GM12875 (cell line): ENCODE measurements around the gene ZNF579.
"Not testable (repeated sequence)": the region's sequence is repeated elsewhere in the genome, so short reads cannot be mapped to it uniquely, and the experiment has no call there.

Experiments used
- H3K4me3 ChIP-seq: one replicate; pipeline ENCODE4 v1.5.1; 2011; ENCODE audit warnings: low read depth, low read length, control low read depth
- TF ChIP-seq, protein P1 (sequence below): IDR thresholded peaks from 2 replicates; pipeline ENCODE4 v1.5.1; 2011; ENCODE audit warnings: low read depth, mild to moderate bottlenecking, control low read depth, inconsistent platforms, low read length, moderate library complexity, borderline replicate concordance; ENCODE audit not compliant: insufficient read depth

The ZNF579 gene

DNA sequence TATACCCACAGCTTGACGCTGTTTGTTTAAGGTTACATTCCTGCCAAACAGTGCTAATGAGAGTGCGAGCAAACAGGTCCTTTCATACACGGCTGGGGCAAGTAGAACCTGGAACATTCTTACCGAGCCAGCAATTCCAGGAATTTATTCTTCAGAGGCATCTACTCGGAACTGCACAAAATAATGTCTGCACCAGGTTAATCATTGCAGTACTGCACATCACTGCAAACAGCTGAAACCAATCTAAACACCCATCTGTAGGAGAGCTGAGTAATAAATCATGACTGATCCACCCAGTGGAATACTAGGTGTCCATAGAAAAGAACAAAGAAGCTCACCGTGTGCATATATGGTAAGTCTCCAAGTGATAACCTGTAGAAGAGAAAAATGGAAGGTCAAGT is 1.2 kb upstream of the ZNF579 start:
- TF ChIP-seq, protein P1, sequence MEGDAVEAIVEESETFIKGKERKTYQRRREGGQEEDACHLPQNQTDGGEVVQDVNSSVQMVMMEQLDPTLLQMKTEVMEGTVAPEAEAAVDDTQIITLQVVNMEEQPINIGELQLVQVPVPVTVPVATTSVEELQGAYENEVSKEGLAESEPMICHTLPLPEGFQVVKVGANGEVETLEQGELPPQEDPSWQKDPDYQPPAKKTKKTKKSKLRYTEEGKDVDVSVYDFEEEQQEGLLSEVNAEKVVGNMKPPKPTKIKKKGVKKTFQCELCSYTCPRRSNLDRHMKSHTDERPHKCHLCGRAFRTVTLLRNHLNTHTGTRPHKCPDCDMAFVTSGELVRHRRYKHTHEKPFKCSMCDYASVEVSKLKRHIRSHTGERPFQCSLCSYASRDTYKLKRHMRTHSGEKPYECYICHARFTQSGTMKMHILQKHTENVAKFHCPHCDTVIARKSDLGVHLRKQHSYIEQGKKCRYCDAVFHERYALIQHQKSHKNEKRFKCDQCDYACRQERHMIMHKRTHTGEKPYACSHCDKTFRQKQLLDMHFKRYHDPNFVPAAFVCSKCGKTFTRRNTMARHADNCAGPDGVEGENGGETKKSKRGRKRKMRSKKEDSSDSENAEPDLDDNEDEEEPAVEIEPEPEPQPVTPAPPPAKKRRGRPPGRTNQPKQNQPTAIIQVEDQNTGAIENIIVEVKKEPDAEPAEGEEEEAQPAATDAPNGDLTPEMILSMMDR: no peak
- H3K4me3 ChIP-seq: no peak overlapping the region

DNA sequence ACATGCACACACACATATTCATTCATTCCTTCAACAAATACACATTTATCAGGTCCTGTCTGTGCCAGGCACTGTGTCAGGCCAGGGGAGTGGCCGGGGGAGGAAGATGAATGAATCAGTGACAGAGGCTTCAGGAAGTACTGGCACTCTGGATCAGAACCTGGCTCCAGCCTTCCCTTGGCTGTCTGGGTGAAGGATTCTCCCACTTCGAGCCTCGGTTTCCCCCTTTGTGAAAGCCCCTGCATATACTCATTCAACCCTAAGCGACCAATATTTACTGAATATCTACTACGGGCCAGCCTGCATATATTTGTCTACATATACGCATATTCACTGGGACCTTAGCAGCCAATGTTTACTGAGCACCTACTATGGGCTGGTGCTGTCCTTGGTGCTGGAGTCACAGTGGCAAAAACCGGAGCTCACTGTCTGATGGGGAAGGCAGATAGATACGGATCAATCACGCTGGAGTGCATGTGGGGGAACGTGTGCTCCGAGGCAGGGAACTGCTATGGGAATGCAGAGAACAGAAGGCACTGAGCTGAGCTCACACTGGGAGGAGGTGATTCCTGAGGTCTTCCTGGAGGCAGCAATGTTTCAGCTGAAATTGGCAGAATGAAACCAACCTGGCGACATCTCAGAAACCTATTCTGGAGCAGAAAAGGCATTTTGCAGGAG is 636 bp upstream of the ZNF579 start:
- TF ChIP-seq, protein P1: no peak
- peak overlapping the region; percentile 83 for H3K4me3 ChIP-seq

DNA sequence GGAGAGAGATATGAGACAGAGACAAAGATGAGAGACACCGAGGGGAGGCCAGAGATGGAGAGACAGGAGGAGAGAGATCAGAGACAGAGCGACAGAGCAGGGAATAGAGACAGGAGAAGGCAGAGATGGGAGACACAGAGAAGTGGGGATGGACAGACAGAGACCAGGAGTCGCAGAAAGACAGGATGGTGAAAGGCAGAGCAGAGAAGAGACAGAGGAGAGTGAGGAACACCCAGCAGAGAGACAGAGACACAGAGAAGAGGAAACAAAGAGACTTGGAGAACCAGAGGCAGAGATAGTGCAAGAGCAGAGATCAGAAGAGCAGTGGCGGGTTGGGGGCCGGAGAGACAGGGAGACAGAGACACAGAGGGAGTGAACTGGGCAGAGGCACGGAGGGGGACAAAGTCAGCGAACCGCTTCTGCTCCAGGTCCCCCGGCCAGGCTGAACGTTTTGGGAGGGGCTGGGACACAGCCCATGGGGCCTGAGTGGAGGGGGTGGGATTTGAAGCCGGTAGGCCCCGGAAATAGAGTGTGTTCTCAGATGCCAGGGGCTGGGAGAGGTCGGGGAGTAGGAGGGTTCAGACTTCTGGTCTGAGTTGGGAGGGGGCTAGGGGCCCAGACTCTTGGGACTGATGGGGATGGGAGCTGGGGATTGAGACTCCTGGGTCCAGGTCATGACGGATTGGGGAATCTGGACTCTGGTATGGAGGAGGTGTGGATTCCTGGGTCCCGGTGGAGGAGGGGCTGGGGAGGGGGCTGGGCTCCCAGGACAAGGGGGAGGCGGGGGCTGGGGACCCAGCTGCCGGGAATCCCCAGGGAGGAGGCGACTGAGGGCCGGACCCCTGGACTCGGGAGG is 654 bp downstream of the ZNF579 start:
- TF ChIP-seq, protein P1: no peak
- peak overlapping the region; percentile 83 for H3K4me3 ChIP-seq

DNA sequence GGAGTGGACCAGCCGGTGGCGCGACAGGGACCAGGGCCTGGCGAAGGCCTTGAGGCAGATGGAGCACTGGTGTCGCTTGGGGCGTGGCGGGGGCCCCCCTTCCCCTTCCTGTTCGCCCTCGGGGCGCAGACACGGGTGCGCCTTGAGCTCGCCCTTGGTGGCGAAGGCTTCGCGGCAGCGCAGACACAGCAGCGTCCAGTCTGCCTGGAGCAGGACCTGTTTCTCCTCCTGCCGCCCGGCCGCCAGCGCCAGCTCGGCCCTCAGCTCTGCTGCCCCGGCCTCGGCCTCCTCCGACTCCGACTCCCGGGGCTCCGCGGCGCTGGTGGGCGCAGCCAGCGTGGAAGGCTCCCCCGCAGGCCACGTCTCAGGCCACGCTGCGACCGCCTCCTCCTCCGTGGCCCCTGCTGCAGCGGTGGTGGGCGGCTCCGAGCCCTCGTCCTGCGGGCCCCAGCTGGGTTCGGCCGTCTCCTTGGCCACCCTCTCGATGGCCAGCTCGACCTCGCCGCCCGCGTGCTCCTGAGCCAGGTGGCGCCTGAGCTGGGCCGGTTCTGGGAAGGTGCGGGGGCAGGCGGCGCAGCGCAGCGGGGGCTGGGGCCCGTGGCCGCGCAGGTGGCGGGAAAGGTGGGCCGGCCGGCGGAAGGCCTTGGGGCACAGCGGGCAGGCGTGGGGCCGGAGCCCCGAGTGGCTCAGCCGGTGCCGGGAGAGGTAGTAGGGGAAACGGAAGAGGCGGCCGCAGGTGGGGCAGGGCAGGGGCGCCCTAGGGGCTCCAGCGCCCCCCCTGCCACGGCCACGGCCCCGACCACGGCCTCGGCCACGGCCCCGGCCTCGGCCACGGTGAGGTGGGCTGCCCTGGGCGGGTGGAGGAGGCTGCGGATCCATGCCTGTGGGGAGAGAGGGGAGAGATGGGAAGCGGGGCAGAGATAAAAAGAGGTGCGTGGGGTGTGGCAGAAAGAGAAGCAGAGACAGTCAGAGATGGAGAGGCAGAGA is 1.6 kb downstream of the ZNF579 start:
- no peak overlapping the region for H3K4me3 ChIP-seq
- TF ChIP-seq, protein P1: no peak

DNA sequence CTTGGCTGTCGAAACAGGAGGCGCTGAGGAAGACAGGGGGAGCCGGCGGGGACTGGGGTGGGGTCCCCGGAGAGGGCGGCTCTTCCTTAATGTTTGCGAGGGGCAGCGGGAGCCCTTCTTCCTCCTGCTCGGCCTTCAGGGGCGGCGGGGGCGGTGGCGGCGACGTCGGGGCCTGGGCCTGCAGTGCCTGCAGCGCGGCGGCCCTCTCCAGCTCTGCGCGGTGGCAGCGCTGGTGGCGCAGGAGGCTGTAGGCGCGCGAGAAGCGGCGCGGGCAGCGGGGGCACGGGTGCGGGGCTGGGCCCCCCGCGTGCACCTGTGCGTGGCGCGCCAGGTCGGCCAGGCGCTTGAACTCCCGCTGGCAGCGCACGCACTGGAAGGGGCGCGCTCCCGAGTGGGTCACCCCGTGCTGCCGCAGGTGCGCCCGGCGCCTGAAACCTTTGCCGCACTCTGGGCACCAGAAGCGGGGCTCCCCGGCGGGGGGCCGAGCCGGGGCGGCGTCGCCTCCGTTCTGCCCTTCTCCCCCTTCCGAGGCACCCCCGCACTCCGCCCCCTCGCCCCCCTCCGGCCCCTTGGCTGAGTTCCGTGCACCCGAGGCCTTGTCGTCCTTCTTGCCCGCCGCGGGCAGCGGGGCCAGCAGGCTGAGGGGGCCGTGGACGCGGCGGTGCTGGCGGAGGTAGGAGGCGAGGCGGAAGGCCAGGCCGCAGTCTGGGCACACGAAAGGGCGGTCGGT is 2.5 kb downstream of the ZNF579 start:
- TF ChIP-seq, protein P1: no peak
- H3K4me3 ChIP-seq: no peak overlapping the region

DNA sequence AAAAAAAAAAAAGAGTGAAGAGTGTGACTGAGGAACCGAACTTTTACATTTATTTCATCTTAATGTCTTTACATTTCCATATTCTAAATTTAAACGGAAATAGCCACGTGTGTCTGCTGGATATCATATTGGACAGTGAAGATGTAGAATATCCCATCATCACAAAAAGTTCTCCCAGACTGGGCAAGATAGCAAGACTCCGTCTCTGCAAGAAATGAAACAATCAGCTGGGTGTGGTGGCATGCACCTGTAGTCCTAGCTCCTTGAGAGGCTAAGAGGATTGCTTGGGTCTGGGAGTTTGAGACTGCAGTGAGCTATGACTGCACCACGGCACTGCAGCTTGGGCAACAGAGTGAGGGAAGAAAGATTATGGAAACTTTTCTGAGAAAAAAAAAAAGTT is 3.9 kb downstream of the ZNF579 start:
- TF ChIP-seq, protein P1: no peak
- no peak overlapping the region for H3K4me3 ChIP-seq

DNA sequence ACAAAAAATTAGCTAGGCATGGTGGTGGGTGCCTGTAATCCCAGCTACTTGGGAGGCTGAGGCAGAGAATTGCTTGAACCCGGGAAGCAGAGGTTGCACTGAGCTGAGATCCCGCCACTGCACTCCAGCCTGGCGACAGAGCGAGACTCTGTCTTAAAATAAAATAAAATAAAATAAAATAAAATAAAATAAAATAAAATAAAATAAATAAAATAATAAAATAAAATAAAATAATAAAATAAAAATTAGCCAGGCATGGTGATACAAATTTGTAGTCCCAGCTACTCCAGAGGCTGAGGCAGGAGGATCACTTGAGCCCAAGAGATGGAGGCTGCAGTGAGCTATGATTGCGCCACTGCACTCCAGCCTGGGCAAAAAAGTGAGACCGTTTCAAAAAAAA is 6.7 kb downstream of the ZNF579 start:
- H3K4me3 ChIP-seq: not testable (repeated sequence)

DNA sequence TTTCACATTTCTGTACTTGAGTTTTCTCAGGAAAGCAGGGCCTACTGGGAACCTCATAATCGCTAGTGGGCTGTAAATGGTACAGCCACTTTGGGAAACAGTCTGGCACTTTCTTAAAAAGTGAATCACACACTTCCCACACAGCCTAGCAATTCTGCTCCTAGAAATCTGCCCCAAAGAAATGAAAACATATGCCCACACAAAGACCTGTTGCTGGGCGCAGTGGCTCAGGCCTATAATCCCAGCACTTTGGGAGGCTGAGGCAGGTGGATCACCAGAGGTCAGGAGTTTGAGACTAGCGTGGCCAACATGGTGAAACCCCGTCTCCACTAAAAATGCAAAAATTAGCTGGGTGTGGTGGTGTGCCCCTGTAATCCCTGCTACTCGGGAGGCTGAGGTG is 11.2 kb downstream of the ZNF579 start:
- not testable (repeated sequence) for H3K4me3 ChIP-seq
